A549 (cell line): ENCODE measurements around the gene HOXA10. TPM values are rescaled to one million over a fixed set of nuclear protein-coding genes. Genes with fewer than 3 reads are reported as not detected.

ENCODE experiments used
- ATAC-seq, 2 experiments: fragments of 200-7000 bp in 1 of 2; fragments of >200 bp in 1 of 2; cut with Nextera tagmentation in 1 of 2; cut with Tn5 transposase in 1 of 2; 3 replicates each; pipeline versions ENCODE4 v1.8.0 to v1.9.1; 2018 to 2020; ENCODE audit warnings: mild to moderate bottlenecking in 1 of 2, moderate library complexity in 1 of 2
- CTCF ChIA-PET: fragments of 300-600 bp; sonication (Branson Sonifier 250); formaldehyde crosslinking; extraction: SDS; loops from one replicate; lab custom pipeline; 2021; ENCODE audit warnings: antibody characterized with exemption, inconsistent platforms; lab: Yijun Ruan, JAX
- POLR2A ChIA-PET: fragments of 350-600 bp; formaldehyde crosslinking; extraction: SDS; loops from one replicate; lab custom pipeline; 2021; ENCODE audit warnings: antibody characterized with exemption, inconsistent platforms; lab: Yijun Ruan, JAX
- DNase-seq, 2 experiments: peaks; one replicate each; pipeline versions ENCODE4 v3.0.0 to v3.0.0-alpha.2; 2011 to 2016; ENCODE audit warnings: low read depth in 1 of 2, low spot score in 1 of 2
- FAIRE-seq: peaks from 2 replicates; lab custom pipeline; 2011; peaks lifted over from hg19 to GRCh38; lab: Jason Lieb, UNC
- H3K27ac ChIP-seq, 2 experiments: fragments of >200 bp; sonication (Bioruptor Twin); formaldehyde crosslinking; 3 replicates each; pipeline ENCODE4 v1.5.1; 2016 to 2017
- H3K4me1 ChIP-seq: fragments of >200 bp; sonication (Bioruptor Twin); formaldehyde crosslinking; 3 replicates; pipeline ENCODE4 v1.6.1; 2016
- H3K4me2 ChIP-seq: fragments of >200 bp; sonication (Bioruptor Twin); formaldehyde crosslinking; 3 replicates; pipeline ENCODE4 v1.6.1; 2016
- H3K4me3 ChIP-seq: fragments of >200 bp; sonication (Bioruptor Twin); formaldehyde crosslinking; 3 replicates; pipeline ENCODE4 v1.5.1; 2016
- H3K9me3 ChIP-seq: fragments of >200 bp; sonication (Bioruptor Twin); formaldehyde crosslinking; 3 replicates; pipeline ENCODE4 v1.6.1; 2016
- CBX2 ChIP-seq: fragments of 200-600 bp; sonication (generic); IDR thresholded peaks from 2 replicates; pipeline ENCODE4 v1.6.1; 2016; ENCODE audit warnings: low read depth, mild to moderate bottlenecking, borderline replicate concordance
- CBX8 ChIP-seq: fragments of 200-600 bp; sonication (generic); IDR thresholded peaks from 2 replicates; pipeline ENCODE4 v1.6.1; 2016
- CEBPB ChIP-seq, 2 experiments: fragments of >200 bp in 1 of 2; sonication (Bioruptor Twin) in 1 of 2; formaldehyde crosslinking in 1 of 2; IDR thresholded peaks; 2 replicates each; pipeline ENCODE4 v1.6.1; 2012 to 2016
- FOSB ChIP-seq: fragments of 250-450 bp; sonication (Bioruptor Pico); IDR thresholded peaks from 2 replicates; pipeline ENCODE4 v1.5.0; 2020; ENCODE audit warnings: mild to moderate bottlenecking, moderate library complexity
- FOSL2 ChIP-seq, 2 experiments: fragments of 450-650 bp in 1 of 2; fragments of >200 bp in 1 of 2; sonication (Bioruptor Twin) in 1 of 2; formaldehyde crosslinking; IDR thresholded peaks; 2 replicates each; pipeline versions ENCODE4 v1.5.0 to v1.6.1; 2016 to 2020; ENCODE audit warnings: mild to moderate bottlenecking in 1 of 2, moderate library complexity in 1 of 2
- FOXS1 ChIP-seq: fragments of 250-450 bp; sonication (Bioruptor Pico); IDR thresholded peaks from 2 replicates; pipeline ENCODE4 v1.5.0; 2020; ENCODE audit warnings: mild to moderate bottlenecking, moderate library complexity
- GATA3 ChIP-seq: IDR thresholded peaks from 2 replicates; pipeline ENCODE4 v1.6.1; 2012; ENCODE audit warnings: borderline replicate concordance
- JUN ChIP-seq, 2 experiments: fragments of >200 bp; sonication (Bioruptor Twin); formaldehyde crosslinking; IDR thresholded peaks; 2 replicates in 1 of 2; 3 replicates in 1 of 2; pipeline ENCODE4 v1.6.1; 2016 to 2017
- KDM1A ChIP-seq: fragments of 200-600 bp; sonication (generic); IDR thresholded peaks from 2 replicates; pipeline ENCODE4 v1.6.1; 2016; ENCODE audit warnings: low read depth, mild to moderate bottlenecking
- KDM5A ChIP-seq: fragments of 200-600 bp; sonication (generic); IDR thresholded peaks from 2 replicates; pipeline ENCODE4 v1.6.1; 2016; ENCODE audit warnings: antibody characterized with exemption, mild to moderate bottlenecking
- NPAS2 ChIP-seq: fragments of 250-450 bp; sonication (Bioruptor Pico); IDR thresholded peaks from 2 replicates; pipeline ENCODE4 v1.8.0; 2022; ENCODE audit warnings: mild to moderate bottlenecking, moderate library complexity, borderline replicate concordance
- PHF8 ChIP-seq: fragments of 200-600 bp; sonication (generic); IDR thresholded peaks from 2 replicates; pipeline ENCODE4 v1.6.1; 2016; ENCODE audit warnings: low read depth, mild to moderate bottlenecking, antibody characterized with exemption, moderate library complexity, borderline replicate concordance
- POLR2AphosphoS2 ChIP-seq: conservative IDR thresholded peaks from 2 replicates; pipeline ENCODE4 v1.6.1; 2012; ENCODE audit warnings: low read length, improper control_type of control experiment, inconsistent platforms
- RCOR1 ChIP-seq: fragments of 150-350 bp; IDR thresholded peaks from 2 replicates; pipeline ENCODE4 v1.6.1; 2014; ENCODE audit warnings: antibody characterized with exemption, low read length, low read depth
- SMC3 ChIP-seq: fragments of >200 bp; sonication (Bioruptor Twin); formaldehyde crosslinking; IDR thresholded peaks from 3 replicates; pipeline ENCODE4 v1.6.1; 2018; ENCODE audit warnings: inconsistent platforms
- TFCP2L1 ChIP-seq: fragments of 250-450 bp; sonication (Bioruptor Pico); IDR thresholded peaks from 2 replicates; pipeline ENCODE4 v1.5.0; 2021; ENCODE audit warnings: mild to moderate bottlenecking
- TP53 ChIP-seq: fragments of 250-450 bp; sonication (Bioruptor Pico); IDR thresholded peaks from 2 replicates; pipeline ENCODE4 v1.5.0; 2021; ENCODE audit warnings: mild to moderate bottlenecking, moderate library complexity
- ZFP36 ChIP-seq: fragments of 450-650 bp; IDR thresholded peaks from 2 replicates; pipeline ENCODE4 v1.6.1; 2014; ENCODE audit warnings: borderline replicate concordance; ENCODE audit not compliant: partially characterized antibody
- WGBS: methylation state at CpG from one replicate; pipeline ENCODE4 v1.1.6; 2017; ENCODE audit errors: missing lambda C conversion rate; 5-methylcytosine and 5-hydroxymethylcytosine counted together
- polyA plus RNA-seq, 4 experiments: library from polyadenylated mRNA; depleted of rRNA in 3 of 4; stranded (reverse); fragments of >200 nt; fragmentation: RNase III in 1 of 4; extraction: RNeasy Plus Mini Kit Qiagen cat#74134 plus additional on column Dnase treatment in 1 of 4; gene quantifications; 2 replicates in 3 of 4; 3 replicates in 1 of 4; pipeline ENCODE4 v1.2.3, GENCODE V29; 2011 to 2017
- TF ChIP-seq, protein P1 (sequence below): IDR thresholded peaks from 2 replicates; pipeline ENCODE4 v1.6.1; 2012; ENCODE audit warnings: low read depth, borderline replicate concordance
- TF ChIP-seq, protein P2 (sequence below): fragments of 250-450 bp; sonication (Bioruptor Pico); IDR thresholded peaks from 2 replicates; pipeline ENCODE4 v1.5.0; 2020; ENCODE audit warnings: low read depth, mild to moderate bottlenecking, moderate library complexity
- TF ChIP-seq, protein P3 (sequence below): fragments of 450-650 bp; IDR thresholded peaks from 2 replicates; pipeline ENCODE4 v1.6.1; 2014; ENCODE audit warnings: antibody characterized with exemption
- TF ChIP-seq, protein P4 (sequence below): fragments of >200 bp; sonication (Bioruptor Twin); formaldehyde crosslinking; IDR thresholded peaks from 3 replicates; pipeline ENCODE4 v1.5.1; 2016
- TF ChIP-seq, protein P5 (sequence below): fragments of >200 bp; sonication (Bioruptor Twin); formaldehyde crosslinking; IDR thresholded peaks from 3 replicates; pipeline ENCODE4 v1.6.1; 2016

Gene HOXA10
- polyA plus RNA-seq, 2 of the 4 experiments (the other 2 are of a cell fraction): 5.2 to 7.7 TPM

DNA sequence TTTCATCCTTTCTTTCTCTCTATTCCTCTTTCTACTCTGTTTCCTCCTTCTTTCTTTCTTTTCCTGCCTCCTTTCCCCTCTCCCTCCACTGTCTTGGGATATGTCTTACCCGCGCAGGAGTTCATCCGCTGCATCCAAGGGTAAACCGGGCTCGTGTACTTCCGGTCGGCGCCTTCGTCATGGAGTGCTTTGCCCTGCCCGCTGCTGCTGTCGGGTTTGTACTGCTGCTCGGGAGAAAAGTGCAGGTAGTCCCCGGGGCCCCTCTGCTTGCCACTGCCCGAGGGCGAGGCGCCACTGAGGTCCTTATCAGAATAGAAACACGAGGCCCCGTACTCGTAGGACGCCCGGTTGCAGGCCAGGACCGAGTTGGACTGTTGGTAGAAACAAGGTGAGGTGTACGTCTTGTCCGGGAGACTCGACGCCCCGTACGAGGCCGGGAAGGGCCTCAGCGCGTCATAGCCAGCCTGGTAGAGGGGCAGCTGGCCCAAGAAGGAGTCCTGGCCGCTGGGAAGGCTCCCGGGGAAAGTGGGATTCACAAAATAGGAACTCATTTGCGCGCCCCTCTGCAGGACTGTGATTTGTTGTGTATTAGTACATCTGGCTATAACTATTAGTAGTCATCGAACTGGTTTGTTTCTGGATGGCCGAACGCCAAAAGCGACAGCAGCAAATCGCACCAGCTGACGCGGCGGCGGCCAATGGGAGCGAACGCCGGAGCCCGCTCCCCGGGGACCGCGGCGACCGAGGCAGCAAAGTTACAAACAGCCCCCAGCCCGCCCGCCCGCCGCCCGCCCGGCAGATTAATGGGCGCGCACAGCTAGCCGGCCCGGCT, 26.7 kb downstream of the HOXA10 start, which contains the start of gene HOXA6 (continued):
- TF ChIP-seq, protein P1, sequence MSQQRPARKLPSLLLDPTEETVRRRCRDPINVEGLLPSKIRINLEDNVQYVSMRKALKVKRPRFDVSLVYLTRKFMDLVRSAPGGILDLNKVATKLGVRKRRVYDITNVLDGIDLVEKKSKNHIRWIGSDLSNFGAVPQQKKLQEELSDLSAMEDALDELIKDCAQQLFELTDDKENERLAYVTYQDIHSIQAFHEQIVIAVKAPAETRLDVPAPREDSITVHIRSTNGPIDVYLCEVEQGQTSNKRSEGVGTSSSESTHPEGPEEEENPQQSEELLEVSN: no peak
- TF ChIP-seq TP53: no peak

DNA sequence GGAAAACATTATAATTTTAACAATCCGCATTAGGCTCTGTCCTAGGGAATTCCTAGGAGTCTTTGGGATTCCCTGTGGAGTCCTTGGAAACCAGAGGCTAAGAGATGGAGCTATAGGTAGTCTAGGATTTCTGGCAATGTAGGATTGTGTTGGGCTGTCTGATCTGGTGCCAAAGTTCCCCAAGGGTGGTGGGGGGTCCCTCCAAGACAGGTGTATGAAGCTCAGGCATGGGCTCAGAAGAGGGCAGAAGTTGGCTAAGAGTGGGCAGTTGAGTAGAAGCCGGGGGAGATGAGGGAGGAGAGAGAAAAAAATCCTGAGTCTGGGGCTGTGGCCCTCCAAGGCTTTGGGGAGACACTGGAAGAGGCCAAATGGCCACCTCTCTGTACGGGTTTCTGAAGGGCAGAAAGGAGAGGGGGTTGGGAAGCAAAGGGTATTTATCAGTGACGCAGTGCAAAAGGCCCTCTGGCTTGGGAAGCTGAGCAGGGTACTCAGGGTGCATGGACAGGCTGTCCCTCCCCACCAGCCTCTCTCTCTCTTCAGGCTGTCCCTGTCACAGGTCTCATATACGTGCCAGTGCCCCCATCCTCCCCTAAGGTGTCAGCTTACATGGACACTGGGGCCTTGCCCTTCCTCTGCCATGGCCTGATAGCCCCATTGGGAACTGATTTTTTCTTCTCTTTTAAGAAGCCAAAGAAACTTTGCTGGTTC, 27.5 kb downstream of the HOXA10 start:
- FAIRE-seq (no peak), DNase-seq (no peak)

DNA sequence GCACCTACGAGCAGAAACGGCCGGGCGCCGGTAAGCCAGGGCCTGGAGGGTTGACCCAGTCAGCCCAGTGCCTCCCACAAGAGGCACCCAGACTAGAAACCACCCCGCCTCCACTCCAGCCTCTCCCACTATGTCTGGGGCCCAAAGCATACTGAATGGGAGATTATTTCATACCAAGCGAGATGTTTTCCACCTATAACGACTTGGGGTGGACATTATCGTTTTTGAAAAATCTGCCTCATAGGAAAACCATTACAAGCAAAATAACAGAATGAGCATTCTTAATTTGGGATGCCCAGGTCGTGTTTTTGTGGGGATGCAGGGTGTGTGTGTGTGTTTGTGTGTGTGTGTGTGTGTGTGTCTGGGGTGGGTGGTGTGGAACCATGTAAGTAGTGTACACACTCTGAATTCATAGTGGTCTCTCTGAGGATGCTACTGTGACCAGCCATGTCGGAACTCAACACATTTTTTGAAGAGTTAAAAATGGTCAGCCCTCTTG, 28.2 kb downstream of the HOXA10 start:
- POLR2A ChIA-PET: no interaction called here
- TF ChIP-seq GATA3 (no peak), CEBPB (IDR thresholded peaks at IDR 0.05) (no peak), ZFP36 (no peak), NPAS2 (CRISPR knock-in tag) (no peak), FOSB (CRISPR knock-in tag) (no peak), TFCP2L1 (CRISPR knock-in tag) (no peak), RCOR1 (no peak), KDM1A (no peak), CBX8 (no peak), JUN (IDR thresholded peaks at IDR 0.05) (no peak), FOSL2 (IDR thresholded peaks at IDR 0.05) (no peak), FOSL2 (CRISPR knock-in tag; IDR thresholded peaks at IDR 0.05) (no peak), SMC3 (no peak), PHF8 (no peak)
- TF ChIP-seq, protein P2, sequence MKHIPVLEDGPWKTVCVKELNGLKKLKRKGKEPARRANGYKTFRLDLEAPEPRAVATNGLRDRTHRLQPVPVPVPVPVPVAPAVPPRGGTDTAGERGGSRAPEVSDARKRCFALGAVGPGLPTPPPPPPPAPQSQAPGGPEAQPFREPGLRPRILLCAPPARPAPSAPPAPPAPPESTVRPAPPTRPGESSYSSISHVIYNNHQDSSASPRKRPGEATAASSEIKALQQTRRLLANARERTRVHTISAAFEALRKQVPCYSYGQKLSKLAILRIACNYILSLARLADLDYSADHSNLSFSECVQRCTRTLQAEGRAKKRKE (CRISPR knock-in tag): no peak
- TF ChIP-seq, protein P3, sequence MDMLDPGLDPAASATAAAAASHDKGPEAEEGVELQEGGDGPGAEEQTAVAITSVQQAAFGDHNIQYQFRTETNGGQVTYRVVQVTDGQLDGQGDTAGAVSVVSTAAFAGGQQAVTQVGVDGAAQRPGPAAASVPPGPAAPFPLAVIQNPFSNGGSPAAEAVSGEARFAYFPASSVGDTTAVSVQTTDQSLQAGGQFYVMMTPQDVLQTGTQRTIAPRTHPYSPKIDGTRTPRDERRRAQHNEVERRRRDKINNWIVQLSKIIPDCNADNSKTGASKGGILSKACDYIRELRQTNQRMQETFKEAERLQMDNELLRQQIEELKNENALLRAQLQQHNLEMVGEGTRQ: no peak
- TF ChIP-seq, protein P4, sequence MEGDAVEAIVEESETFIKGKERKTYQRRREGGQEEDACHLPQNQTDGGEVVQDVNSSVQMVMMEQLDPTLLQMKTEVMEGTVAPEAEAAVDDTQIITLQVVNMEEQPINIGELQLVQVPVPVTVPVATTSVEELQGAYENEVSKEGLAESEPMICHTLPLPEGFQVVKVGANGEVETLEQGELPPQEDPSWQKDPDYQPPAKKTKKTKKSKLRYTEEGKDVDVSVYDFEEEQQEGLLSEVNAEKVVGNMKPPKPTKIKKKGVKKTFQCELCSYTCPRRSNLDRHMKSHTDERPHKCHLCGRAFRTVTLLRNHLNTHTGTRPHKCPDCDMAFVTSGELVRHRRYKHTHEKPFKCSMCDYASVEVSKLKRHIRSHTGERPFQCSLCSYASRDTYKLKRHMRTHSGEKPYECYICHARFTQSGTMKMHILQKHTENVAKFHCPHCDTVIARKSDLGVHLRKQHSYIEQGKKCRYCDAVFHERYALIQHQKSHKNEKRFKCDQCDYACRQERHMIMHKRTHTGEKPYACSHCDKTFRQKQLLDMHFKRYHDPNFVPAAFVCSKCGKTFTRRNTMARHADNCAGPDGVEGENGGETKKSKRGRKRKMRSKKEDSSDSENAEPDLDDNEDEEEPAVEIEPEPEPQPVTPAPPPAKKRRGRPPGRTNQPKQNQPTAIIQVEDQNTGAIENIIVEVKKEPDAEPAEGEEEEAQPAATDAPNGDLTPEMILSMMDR: no peak
- TF ChIP-seq, protein P1: no peak

More for the DNA sequence above, 27.5 kb downstream of the HOXA10 start:
- no peak for ATAC-seq
- TF ChIP-seq TFCP2L1 (CRISPR knock-in tag): no peak
- TF ChIP-seq KDM5A: no peak
- TF ChIP-seq, protein P2 (CRISPR knock-in tag): no peak
- no peak for TF ChIP-seq POLR2AphosphoS2
- TF ChIP-seq, protein P5, sequence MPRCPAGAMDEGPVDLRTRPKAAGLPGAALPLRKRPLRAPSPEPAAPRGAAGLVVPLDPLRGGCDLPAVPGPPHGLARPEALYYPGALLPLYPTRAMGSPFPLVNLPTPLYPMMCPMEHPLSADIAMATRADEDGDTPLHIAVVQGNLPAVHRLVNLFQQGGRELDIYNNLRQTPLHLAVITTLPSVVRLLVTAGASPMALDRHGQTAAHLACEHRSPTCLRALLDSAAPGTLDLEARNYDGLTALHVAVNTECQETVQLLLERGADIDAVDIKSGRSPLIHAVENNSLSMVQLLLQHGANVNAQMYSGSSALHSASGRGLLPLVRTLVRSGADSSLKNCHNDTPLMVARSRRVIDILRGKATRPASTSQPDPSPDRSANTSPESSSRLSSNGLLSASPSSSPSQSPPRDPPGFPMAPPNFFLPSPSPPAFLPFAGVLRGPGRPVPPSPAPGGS: no peak
- no peak for TF ChIP-seq CBX2
- no peak for TF ChIP-seq FOXS1 (CRISPR knock-in tag)
- TF ChIP-seq TP53: no peak
- TF ChIP-seq, all 56 proteins: peak for 0
- no peaks in the 10 kb centered on the region for H3K9me3 ChIP-seq
- H3K4me2 ChIP-seq: no peak overlapping the region
- H3K4me1 ChIP-seq: peaks cover 18% of the 10 kb centered on the region
- CTCF ChIA-PET: interaction anchor here (0.8 to 11.1 kb wide), 4 partner anchors 17 to 778 kb away, joined by 3 to 160 read pairs (median 34); partner anchors contain the start of gene HOXA9
- POLR2A ChIA-PET: no interaction called here
- H3K27ac ChIP-seq: no peak overlapping the region
- no peak overlapping the region for H3K4me3 ChIP-seq
- WGBS: 82% methylated on average over 5 of the region's 5 CpGs

More for the DNA sequence above, 28.2 kb downstream of the HOXA10 start:
- Histone ChIP-seq H3K4me1 (peaks cover 17% of the 10 kb centered on the region), H3K27ac (no peak overlapping the region), H3K4me2 (no peak overlapping the region), H3K4me3 (no peak overlapping the region), H3K9me3 (no peaks in the 10 kb centered on the region)
- ATAC-seq (no peak), DNase-seq (no peak), FAIRE-seq (no peak)
- CTCF ChIA-PET: interaction anchor here (1.2 to 11.1 kb wide), 4 partner anchors 15 to 464 kb away, joined by 3 to 160 read pairs (median 68); partner anchors contain the start of genes HOXA4 and HOXA9
- WGBS: 88% methylated on average over 11 of the region's 11 CpGs
